ENCODE results near the gene CDC7.

Gene CDC7

DNA sequence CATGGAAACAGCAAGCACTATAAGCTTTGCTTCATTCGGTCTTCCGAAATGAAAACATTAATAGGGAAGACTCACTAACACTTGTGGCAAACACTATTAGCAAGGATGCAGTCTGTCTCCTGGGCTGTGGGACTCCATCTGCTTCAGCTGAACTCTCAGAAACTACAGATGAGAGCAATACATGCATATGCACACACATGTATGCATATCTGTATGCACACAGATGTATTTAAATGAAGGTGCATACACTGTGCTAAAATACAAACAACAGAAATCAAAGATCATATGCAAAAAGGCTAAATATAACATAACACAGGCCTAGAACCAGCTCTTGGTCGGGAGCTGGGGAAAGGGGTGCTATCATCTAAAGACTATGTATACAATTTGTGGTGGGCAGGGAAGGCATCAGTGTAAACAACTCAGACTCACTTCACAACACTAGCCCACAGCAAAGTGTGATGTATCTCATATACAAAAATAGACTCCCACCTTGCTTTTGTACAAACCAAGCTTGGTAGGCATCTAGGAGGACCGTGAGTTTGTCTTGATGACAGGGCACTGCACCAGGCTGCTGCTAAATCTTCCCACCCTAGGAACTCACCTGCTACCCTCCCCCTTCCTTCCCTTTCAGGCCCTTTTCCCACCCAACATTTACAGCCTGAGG, 32.8 kb downstream of the CDC7 start:
- 92% methylated on average over 4 of the region's 4 CpGs for WGBS

GRCh38 chr1:91535441-91535840, 34.8 kb downstream of the CDC7 start:
- 97% methylated on average over 34 of the region's 34 CpGs for WGBS
- Histone ChIP-seq H3K27me3 (ENCODE audit: insufficient read depth, low read length) (no peaks in the 10 kb centered on the region), H3K27ac (ENCODE audit: low read depth, low read length) (no peak overlapping the region), H3K9ac (ENCODE audit: low read depth, low read length) (no peak overlapping the region), H3K36me3 (ENCODE audit: insufficient read depth, low read length) (no peaks in the 10 kb centered on the region), H3K4me1 (ENCODE audit: insufficient read depth, low read length) (no peaks in the 10 kb centered on the region), H3K9me3 (ENCODE audit: insufficient read depth, low read depth, low read length) (no peaks in the 10 kb centered on the region), H3K4me3 (ENCODE audit: low read length) (no peak overlapping the region)

More for the DNA sequence above, 32.8 kb downstream of the CDC7 start:
- Histone ChIP-seq H3K9me3 (ENCODE audit: insufficient read depth, low read depth, low read length) (no peaks in the 10 kb centered on the region), H3K4me3 (ENCODE audit: low read length) (no peak overlapping the region), H3K36me3 (ENCODE audit: insufficient read depth, low read length) (no peaks in the 10 kb centered on the region), H3K4me1 (ENCODE audit: insufficient read depth, low read length) (no peaks in the 10 kb centered on the region), H3K9ac (ENCODE audit: low read depth, low read length) (no peak overlapping the region), H3K27me3 (ENCODE audit: insufficient read depth, low read length) (no peaks in the 10 kb centered on the region), H3K27ac (ENCODE audit: low read depth, low read length) (no peak overlapping the region)

GRCh38 chr1:91537281-91537986, 36.8 kb downstream of the CDC7 start:
- Histone ChIP-seq H3K4me3 (ENCODE audit: low read length) (no peak overlapping the region), H3K27ac (ENCODE audit: low read depth, low read length) (no peak overlapping the region), H3K27me3 (ENCODE audit: insufficient read depth, low read length) (no peaks in the 10 kb centered on the region), H3K36me3 (ENCODE audit: insufficient read depth, low read length) (no peaks in the 10 kb centered on the region), H3K4me1 (ENCODE audit: insufficient read depth, low read length) (no peaks in the 10 kb centered on the region), H3K9ac (ENCODE audit: low read depth, low read length) (no peak overlapping the region), H3K9me3 (ENCODE audit: insufficient read depth, low read depth, low read length) (no peaks in the 10 kb centered on the region)

- Histone ChIP-seq H3K27ac (ENCODE audit: low read depth, low read length) (no peak overlapping the region), H3K27me3 (ENCODE audit: insufficient read depth, low read length) (no peaks in the 10 kb centered on the region), H3K36me3 (ENCODE audit: insufficient read depth, low read length) (no peaks in the 10 kb centered on the region), H3K4me3 (ENCODE audit: low read length) (no peak overlapping the region), H3K4me1 (ENCODE audit: insufficient read depth, low read length) (no peaks in the 10 kb centered on the region), H3K9ac (ENCODE audit: low read depth, low read length) (no peak overlapping the region), H3K9me3 (ENCODE audit: insufficient read depth, low read depth, low read length) (no peaks in the 10 kb centered on the region)
- 91% methylated on average over 2 of the region's 2 CpGs for WGBS
These were observed 37.3 kb downstream of the CDC7 start for GRCh38 chr1:91537987-91538304.

DNA sequence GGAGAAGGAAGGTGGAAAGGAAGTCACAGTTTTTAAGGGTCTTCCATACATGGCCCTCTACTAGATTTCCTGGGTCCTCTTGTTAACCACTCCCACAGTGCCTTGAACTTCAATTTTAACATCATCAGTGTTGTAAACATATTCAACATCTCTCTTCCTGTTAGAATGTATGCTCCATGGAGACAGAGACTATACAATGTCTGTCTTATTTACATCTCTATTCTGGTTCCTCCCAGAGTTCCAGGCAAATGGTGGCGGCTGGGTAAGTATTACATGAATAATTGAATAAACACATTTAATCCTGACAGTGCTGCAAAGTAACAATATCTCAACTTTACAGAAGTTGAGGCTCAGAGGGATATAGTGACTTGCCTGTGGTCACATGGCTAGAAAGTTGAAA, 40.3 kb downstream of the CDC7 start:
- no peak overlapping the region for H3K27ac ChIP-seq (ENCODE audit: low read depth, low read length)
- WGBS, result no CpG with 5 or more reads among the region's 1 CpG
- H3K27me3 ChIP-seq (ENCODE audit: insufficient read depth, low read length), result no peaks in the 10 kb centered on the region
- H3K36me3 ChIP-seq (ENCODE audit: insufficient read depth, low read length), result no peaks in the 10 kb centered on the region
- no peak overlapping the region for H3K4me3 ChIP-seq (ENCODE audit: low read length)
- H3K9ac ChIP-seq (ENCODE audit: low read depth, low read length), result no peak overlapping the region
- H3K4me1 ChIP-seq (ENCODE audit: insufficient read depth, low read length), result no peaks in the 10 kb centered on the region
- no peaks in the 10 kb centered on the region for H3K9me3 ChIP-seq (ENCODE audit: insufficient read depth, low read depth, low read length)

- H3K4me1 ChIP-seq (ENCODE audit: insufficient read depth, low read length), result no peaks in the 10 kb centered on the region
These were observed 41.4 kb downstream of the CDC7 start for GRCh38 chr1:91541918-91542533.

DNA sequence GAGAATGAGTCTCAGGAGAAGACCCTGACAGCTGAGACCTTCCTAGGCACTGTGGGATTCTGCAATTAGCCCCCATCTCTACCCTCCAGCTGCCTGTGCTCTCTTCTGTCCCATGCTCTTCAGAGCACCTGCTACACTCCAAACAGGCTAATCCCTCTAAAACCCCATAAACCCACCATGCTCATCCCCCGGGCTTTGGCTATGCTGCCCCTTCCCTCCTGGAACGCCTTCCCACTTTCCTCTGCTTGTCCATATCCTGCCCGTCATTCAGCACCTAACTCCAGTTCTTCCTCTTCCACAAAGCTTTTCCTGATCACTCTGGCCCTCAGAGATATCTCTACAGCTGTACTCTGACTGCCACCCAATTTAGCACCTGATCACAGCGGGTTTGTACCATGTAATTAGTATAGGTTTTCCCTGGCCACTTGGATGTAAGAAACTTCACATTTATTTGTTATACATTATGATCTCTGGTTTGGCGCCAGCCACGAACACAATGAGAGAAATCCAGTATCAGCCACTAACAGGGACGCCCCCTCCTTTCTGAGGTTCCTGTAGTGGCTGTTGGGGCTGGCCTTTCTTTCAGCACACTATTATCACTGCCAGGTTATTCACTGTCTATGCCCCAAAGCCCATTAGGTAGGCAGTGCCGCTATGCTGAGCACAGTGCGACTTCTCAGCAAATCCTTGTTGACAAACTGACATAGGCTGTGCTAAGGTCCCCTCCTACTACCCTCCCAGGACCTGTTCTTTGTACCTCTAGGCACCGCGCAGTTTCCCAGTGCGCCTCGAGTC, 45.1 kb downstream of the CDC7 start:
- 92% methylated on average over 13 of the region's 13 CpGs for WGBS

More at GRCh38 chr1:91541918-91542533, 41.4 kb downstream of the CDC7 start:
- 90% methylated on average over 4 of the region's 5 CpGs for WGBS
- Histone ChIP-seq H3K9ac (ENCODE audit: low read depth, low read length) (no peak overlapping the region), H3K27ac (ENCODE audit: low read depth, low read length) (no peak overlapping the region), H3K36me3 (ENCODE audit: insufficient read depth, low read length) (no peaks in the 10 kb centered on the region), H3K4me3 (ENCODE audit: low read length) (no peak overlapping the region), H3K27me3 (ENCODE audit: insufficient read depth, low read length) (no peaks in the 10 kb centered on the region), H3K9me3 (ENCODE audit: insufficient read depth, low read depth, low read length) (no peaks in the 10 kb centered on the region)

DNA sequence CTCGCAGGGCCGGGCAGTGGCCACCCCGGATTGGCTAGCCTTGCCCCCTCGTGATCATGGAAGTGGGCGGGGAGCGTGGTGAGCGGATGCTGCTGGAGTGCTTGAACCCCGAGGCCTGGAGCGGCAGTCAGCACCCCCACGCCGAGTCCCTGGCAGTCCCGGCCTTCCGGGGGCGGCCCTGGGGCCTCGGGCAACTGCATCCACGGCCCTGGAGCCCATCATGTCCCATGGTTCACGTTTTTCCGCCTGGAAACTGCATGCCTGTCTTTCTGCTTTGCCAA, 45.6 kb downstream of the CDC7 start:
- no peaks in the 10 kb centered on the region for H3K36me3 ChIP-seq (ENCODE audit: insufficient read depth, low read length)
- no peaks in the 10 kb centered on the region for H3K4me1 ChIP-seq (ENCODE audit: insufficient read depth, low read length)
- no peaks in the 10 kb centered on the region for H3K27me3 ChIP-seq (ENCODE audit: insufficient read depth, low read length)
- no peak overlapping the region for H3K27ac ChIP-seq (ENCODE audit: low read depth, low read length)
- no peak overlapping the region for H3K4me3 ChIP-seq (ENCODE audit: low read length)
- no peaks in the 10 kb centered on the region for H3K9me3 ChIP-seq (ENCODE audit: insufficient read depth, low read depth, low read length)
- 94% methylated on average over 18 of the region's 18 CpGs for WGBS
- no peak overlapping the region for H3K9ac ChIP-seq (ENCODE audit: low read depth, low read length)

More for the DNA sequence above, 45.1 kb downstream of the CDC7 start:
- H3K36me3 ChIP-seq (ENCODE audit: insufficient read depth, low read length), result no peaks in the 10 kb centered on the region
- no peak overlapping the region for H3K4me3 ChIP-seq (ENCODE audit: low read length)
- no peak overlapping the region for H3K9ac ChIP-seq (ENCODE audit: low read depth, low read length)
- H3K27me3 ChIP-seq (ENCODE audit: insufficient read depth, low read length), result no peaks in the 10 kb centered on the region
- no peak overlapping the region for H3K27ac ChIP-seq (ENCODE audit: low read depth, low read length)
- no peaks in the 10 kb centered on the region for H3K9me3 ChIP-seq (ENCODE audit: insufficient read depth, low read depth, low read length)
- H3K4me1 ChIP-seq (ENCODE audit: insufficient read depth, low read length), result no peaks in the 10 kb centered on the region

GRCh38 chr1:91546876-91547275, 46.2 kb downstream of the CDC7 start:
- no peaks in the 10 kb centered on the region for H3K4me1 ChIP-seq (ENCODE audit: insufficient read depth, low read length)
- WGBS, result 92% methylated on average over 19 of the region's 19 CpGs
- no peaks in the 10 kb centered on the region for H3K27me3 ChIP-seq (ENCODE audit: insufficient read depth, low read length)
- H3K4me3 ChIP-seq (ENCODE audit: low read length), result no peak overlapping the region
- no peaks in the 10 kb centered on the region for H3K36me3 ChIP-seq (ENCODE audit: insufficient read depth, low read length)
- H3K9me3 ChIP-seq (ENCODE audit: insufficient read depth, low read depth, low read length), result no peaks in the 10 kb centered on the region
- H3K9ac ChIP-seq (ENCODE audit: low read depth, low read length), result no peak overlapping the region
- H3K27ac ChIP-seq (ENCODE audit: low read depth, low read length), result no peak overlapping the region

GRCh38 chr1:91548376-91549040, 47.9 kb downstream of the CDC7 start:
- H3K4me3 ChIP-seq (ENCODE audit: low read length), result no peak overlapping the region
- no peaks in the 10 kb centered on the region for H3K36me3 ChIP-seq (ENCODE audit: insufficient read depth, low read length)
- H3K4me1 ChIP-seq (ENCODE audit: insufficient read depth, low read length), result no peaks in the 10 kb centered on the region
- no peaks in the 10 kb centered on the region for H3K9me3 ChIP-seq (ENCODE audit: insufficient read depth, low read depth, low read length)
- H3K27ac ChIP-seq (ENCODE audit: low read depth, low read length), result no peak overlapping the region
- H3K27me3 ChIP-seq (ENCODE audit: insufficient read depth, low read length), result no peaks in the 10 kb centered on the region
- 92% methylated on average over 3 of the region's 3 CpGs for WGBS
- H3K9ac ChIP-seq (ENCODE audit: low read depth, low read length), result no peak overlapping the region
